HepG2 (cell line): ENCODE measurements around the gene TTC16. TPM values are rescaled to one million over a fixed set of nuclear protein-coding genes. Genes with fewer than 3 reads are reported as not detected.

Experiments
- BHLHE40 ChIP-seq: IDR thresholded peaks from 2 replicates; pipeline ENCODE4 v1.6.1; 2011; ENCODE audit warnings: low read length, improper control_type of control experiment
- CC2D1A ChIP-seq: sonication (generic); formaldehyde crosslinking; IDR thresholded peaks from 2 replicates; pipeline ENCODE4 v1.8.1; 2023; ENCODE audit warnings: mild to moderate bottlenecking, missing genetic modification reagents
- ESRRA ChIP-seq: sonication (generic); formaldehyde crosslinking; IDR thresholded peaks from 2 replicates; pipeline ENCODE4 v1.5.1; 2020; ENCODE audit warnings: mild to moderate bottlenecking, low read depth, missing genetic modification reagents
- GATA4 ChIP-seq: sonication (generic); IDR thresholded peaks from 2 replicates; pipeline ENCODE4 v1.6.1; 2016; ENCODE audit warnings: antibody characterized with exemption, low read depth, borderline replicate concordance
- NRL ChIP-seq: sonication (generic); formaldehyde crosslinking; IDR thresholded peaks from 2 replicates; pipeline ENCODE4 v1.5.0; 2020; ENCODE audit warnings: missing genetic modification reagents, mild to moderate bottlenecking, moderate library complexity, borderline replicate concordance
- RBFOX2 ChIP-seq: fragments of 200-400 bp; formaldehyde crosslinking; IDR thresholded peaks from 2 replicates; pipeline ENCODE4 v1.6.1; 2017; ENCODE audit warnings: low read depth, mild to moderate bottlenecking, low read length
- SRSF1 ChIP-seq: fragments of 200-400 bp; formaldehyde crosslinking; optimal IDR thresholded peaks from 2 replicates; pipeline ENCODE3; 2017; ENCODE audit warnings: mild to moderate bottlenecking, low read depth, low read length, moderate library complexity
- UBTF ChIP-seq: sonication (generic); formaldehyde crosslinking; IDR thresholded peaks from 2 replicates; pipeline ENCODE4 v1.4.0; 2020; ENCODE audit warnings: mild to moderate bottlenecking, missing genetic modification reagents
- ZFP82 ChIP-seq: sonication (generic); formaldehyde crosslinking; IDR thresholded peaks from 2 replicates; pipeline ENCODE4 v1.5.1; 2020; ENCODE audit warnings: mild to moderate bottlenecking, missing genetic modification reagents, borderline replicate concordance
- ZMAT3 ChIP-seq: sonication (generic); formaldehyde crosslinking; conservative IDR thresholded peaks from 2 replicates; pipeline ENCODE4 v1.7.0; 2021; ENCODE audit warnings: missing genetic modification reagents
- ZNF616 ChIP-seq: sonication (generic); formaldehyde crosslinking; IDR thresholded peaks from 2 replicates; pipeline ENCODE4 v1.5.0; 2020; ENCODE audit warnings: low read depth, mild to moderate bottlenecking, missing genetic modification reagents
- ZNF710 ChIP-seq: sonication (generic); formaldehyde crosslinking; IDR thresholded peaks from 2 replicates; pipeline ENCODE4 v1.5.0; 2020; ENCODE audit warnings: mild to moderate bottlenecking, missing genetic modification reagents, borderline replicate concordance
- polyA plus RNA-seq, 8 experiments: library from polyadenylated mRNA; depleted of rRNA in 3 of 8; stranded (reverse) in 7 of 8; unstranded in 1 of 8; fragments of >200 nt; fragmentation: Illumina TruSeq in 4 of 8; extraction: Trizol in 4 of 8; gene quantifications; 2 replicates each; pipeline versions ENCODE4 v1.2.1 to v1.2.3, GENCODE V29; 2011 to 2016; ENCODE audit warnings: low read depth in 4 of 8, missing spikeins in 1 of 8, mixed read lengths in 1 of 8; ENCODE audit not compliant: insufficient read depth in 1 of 8
- total RNA-seq, 5 experiments: library from RNA; depleted of rRNA; stranded (reverse); fragments of >200 nt; fragmentation: Illumina TruSeq; extraction: Trizol; gene quantifications; 2 replicates each; pipeline ENCODE4 v1.2.3, GENCODE V29; 2016; ENCODE audit warnings: low read depth in 1 of 5

The TTC16 gene
- total and polyA plus RNA-seq, 2 of the 13 experiments (the other 11 are each of a cell fraction or from before 2014, with no cell fraction given) = not detected

GRCh38 chr9:127714951-127715469, 869 bp upstream of the TTC16 start (continued):
- TF ChIP-seq BHLHE40 (0 out of 2 replicates have a peak, but pooled peaks have one; percentile 10), ESRRA (CRISPR knock-in tag) (0 out of 2 replicates have a peak, but pooled peaks have one; percentile 14), ZFP82 (CRISPR knock-in tag) (no peak), GATA4 (no peak), NRL (CRISPR knock-in tag) (0 out of 2 replicates have a peak, but pooled peaks have one; percentile 5), UBTF (CRISPR knock-in tag) (peak; percentile 5; the same call in 1 of the 2 replicates), CC2D1A (0 out of 2 replicates have a peak, but pooled peaks have one; percentile 5), ZMAT3 (CRISPR knock-in tag) (0 out of 2 replicates have a peak, but pooled peaks have one; percentile 6), RBFOX2 (peak; percentile 6; the same call in 1 of the 2 replicates), SRSF1 (peak; percentile 51), ZNF616 (no peak), ZNF710 (CRISPR knock-in tag) (peak; percentile 21; the same call in 1 of the 2 replicates)
